HG03196 (cell line): Measurements from ENCODE around the gene GALP.
"Not testable (repeated sequence)": the region's sequence is repeated elsewhere in the genome, so short reads cannot be mapped to it uniquely, and the experiment has no call there.

Experiments
- ATAC-seq: cut with Tn5 transposase; IDR thresholded peaks from one replicate; pipeline ENCODE4 v1.9.1; 2021; ENCODE audit not compliant: unreplicated experiment

The GALP gene

GRCh38 chr19:56175861-56176307, at the start of gene GALP:
Gene GALP (plus strand): TSS chr19:56176008. CDS start chr19:56177109, 1,101 bp downstream.
- ATAC-seq, result not testable (repeated sequence)

GRCh38 chr19:56126983-56127780, 48.6 kb upstream of the GALP start:
- no peak for ATAC-seq

GRCh38 chr19:56130006-56130405, 45.8 kb upstream of the GALP start:
- ATAC-seq, result no peak

GRCh38 chr19:56131651-56132050, 44.2 kb upstream of the GALP start:
- ATAC-seq, result no peak

GRCh38 chr19:56132316-56132822, 43.4 kb upstream of the GALP start:
- ATAC-seq, result no peak

GRCh38 chr19:56133858-56134653, 41.8 kb upstream of the GALP start:
- ATAC-seq, result no peak

- no peak for ATAC-seq
These were observed 41.2 kb upstream of the GALP start for GRCh38 chr19:56134654-56134921.

DNA sequence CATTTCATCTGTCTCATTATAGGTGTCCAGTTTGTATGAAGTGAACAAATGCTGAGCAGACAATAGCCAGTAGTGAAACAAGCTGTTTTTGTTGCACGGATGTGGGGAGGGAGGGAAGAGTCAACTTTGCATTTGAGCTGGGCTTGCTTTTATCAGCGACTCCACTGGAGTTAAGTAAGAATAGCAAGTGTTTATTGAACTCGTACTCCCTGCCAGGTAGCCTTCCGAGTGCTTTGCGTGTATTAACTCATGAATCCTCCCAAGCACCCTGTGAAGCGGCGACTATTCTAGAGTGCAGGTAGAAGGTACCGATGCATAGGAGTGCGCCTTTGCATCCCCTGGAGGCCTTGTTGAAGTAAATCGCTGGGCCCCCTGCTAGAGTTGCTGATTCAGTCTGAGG, 39.4 kb upstream of the GALP start:
- no peak for ATAC-seq

DNA sequence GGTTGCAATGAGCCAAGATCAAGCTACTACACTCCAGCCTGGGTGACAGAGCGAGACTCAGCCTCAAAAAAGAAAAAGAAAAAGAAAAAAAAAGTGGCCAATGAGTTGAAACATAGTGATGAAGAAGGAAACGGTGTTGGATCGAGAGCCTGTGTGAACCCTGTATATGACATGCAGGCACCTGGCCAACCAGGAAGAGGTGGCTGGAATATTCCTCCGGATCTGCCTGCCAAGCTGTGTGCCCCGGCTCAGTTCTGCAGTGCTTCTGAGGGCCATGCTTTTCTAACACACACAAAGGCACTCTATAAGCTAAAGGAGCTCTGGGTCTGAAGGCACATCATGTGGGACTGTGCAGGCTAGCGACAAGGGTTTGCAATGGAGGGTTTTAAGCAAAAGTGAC, 38.4 kb upstream of the GALP start:
- ATAC-seq, result no peak

DNA sequence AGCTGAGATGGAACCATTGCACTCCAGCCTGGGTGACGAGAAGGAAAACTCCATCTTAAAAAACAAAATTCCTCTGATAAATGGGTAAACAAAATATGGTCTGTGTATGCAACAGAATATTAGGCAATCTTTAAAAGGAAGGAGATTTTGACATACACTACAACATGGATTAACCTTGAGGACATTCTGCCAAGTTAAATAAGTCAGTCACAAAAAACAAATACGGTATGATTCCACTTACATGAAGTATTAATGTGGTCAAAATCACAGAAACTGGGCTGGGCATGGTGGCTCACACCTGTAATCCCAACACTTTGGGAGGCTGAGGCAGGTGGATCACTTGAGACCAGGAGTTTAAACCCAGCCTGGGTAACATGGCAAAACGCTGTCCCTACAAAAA, 37.7 kb upstream of the GALP start:
- ATAC-seq, result no peak

DNA sequence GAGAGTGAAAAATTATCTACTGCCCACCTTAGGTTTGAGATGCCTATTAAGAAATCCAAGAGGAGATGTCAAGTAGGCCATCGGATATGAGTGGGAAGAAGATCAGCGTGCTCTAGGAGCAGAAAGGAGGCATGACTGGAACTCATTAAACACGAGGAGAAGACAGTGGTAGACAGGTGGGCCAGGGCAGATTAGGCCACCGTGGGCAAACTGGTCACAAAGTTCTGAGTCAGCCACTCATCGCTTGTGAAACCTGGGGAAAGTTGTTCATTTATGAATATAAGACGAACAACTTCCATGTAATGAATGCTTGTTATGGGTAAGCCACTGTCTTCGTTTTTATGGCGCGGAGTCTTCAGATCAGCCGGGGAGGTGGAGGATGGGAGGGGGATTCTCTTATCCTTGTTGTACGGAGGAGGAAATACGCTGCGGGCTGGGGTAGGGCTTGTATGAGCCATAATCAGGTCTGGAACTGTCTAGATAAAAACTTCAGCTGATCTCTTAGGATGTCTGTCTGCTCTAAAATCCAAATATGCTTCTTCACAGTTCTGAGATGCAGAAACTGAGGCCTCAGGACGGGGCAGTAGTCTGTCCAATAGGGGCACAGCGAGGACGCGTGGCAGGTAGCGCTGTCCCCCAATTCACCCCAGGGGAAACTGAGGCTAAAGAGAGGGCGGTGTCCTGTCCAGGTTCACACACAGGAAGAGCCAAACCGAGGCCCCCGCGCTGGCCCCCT, 35.8 kb upstream of the GALP start:
- no peak for ATAC-seq

DNA sequence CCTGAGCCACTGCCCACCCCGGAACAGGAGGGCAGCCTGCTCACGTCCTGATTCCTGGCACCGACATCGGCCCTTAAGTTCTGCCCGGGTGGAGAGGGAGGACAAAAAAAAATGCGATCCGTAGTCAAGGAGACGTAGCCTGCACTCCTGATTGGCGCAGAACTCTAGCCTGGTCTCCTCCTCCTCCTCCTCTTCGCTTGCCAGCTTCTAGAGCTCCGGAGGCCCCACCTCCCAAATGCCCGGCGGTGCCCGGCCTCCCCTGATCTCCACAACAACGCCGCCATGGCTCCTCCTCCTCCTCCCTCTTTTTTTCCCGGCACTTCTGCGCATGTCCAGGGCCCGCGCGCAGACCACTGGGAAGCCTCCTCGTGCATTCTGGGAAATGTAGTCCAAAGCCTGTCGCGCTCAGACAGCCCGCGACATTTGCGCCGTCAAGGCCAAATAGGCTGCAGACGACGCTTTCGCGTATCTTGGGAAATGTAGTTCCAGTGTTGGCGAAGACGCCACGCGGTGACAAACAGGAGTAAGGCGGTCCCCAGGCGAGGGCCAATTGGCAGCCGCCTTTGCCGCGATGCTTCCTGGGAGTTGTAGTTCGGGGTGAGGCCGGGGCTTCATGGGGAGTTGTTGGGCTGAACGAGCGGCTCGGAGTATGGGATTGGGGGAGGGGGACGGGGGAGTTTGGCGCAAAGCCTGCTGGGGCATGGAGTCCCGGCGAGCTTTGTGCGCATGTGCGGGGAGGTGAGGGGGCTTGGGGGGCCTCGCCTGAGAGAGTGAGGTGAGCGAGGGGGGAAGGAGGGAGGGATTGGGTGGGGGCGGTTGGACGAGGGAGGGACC, 35.0 kb upstream of the GALP start, which contains the start of gene ZNF444:
ZNF444 (plus strand) TSS at position 705 of the 834 bp plus-strand sequence. CDS start 5,625 bp downstream, outside the sequence.
- peak; percentile 90 for ATAC-seq

- ATAC-seq, result no peak
These were observed 34.3 kb upstream of the GALP start for GRCh38 chr19:56141417-56141993.

- no peak for ATAC-seq
These were observed 33.6 kb upstream of the GALP start for GRCh38 chr19:56142087-56142787.

- no peak for ATAC-seq
These were observed 32.8 kb upstream of the GALP start for GRCh38 chr19:56142897-56143434.

DNA sequence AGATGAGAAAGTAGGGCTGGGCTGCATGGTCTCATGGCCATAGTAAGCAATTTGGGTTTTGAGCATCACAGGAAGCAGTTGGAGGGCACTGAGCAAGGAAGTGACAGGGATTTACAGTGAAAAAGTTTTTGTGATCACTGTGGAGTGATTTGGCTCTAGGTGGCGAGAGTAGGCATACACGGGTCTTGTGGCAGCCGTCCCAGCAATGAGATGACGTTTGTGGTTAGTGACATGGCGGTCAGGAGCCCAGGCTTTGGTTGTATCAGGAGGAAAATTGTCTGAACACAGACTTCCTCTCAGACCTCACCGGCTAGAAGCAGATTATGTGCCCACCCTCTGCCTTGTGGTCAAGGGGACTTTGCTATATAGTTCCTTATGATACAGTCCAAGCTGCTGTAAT, 31.4 kb upstream of the GALP start:
- no peak for ATAC-seq

DNA sequence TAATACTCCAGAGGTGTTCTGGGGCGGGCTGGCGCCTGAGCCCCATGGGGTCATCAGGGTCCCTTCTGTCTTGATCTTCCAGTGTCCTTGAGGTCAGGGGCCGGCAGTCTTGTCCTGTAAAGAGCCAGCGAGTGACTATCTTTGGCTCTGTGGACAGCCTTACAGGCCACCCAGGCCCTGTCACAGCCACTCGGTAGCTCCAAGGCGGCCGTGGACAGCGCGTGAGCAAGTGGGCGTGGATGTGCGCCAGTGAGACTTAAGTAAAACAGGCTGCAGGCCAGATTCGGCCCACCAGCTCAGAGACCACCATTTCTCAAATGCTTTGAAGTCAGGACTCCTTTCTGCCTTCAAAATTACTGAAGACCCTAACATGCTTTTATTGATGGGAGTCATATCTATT, 31.0 kb upstream of the GALP start:
- ATAC-seq, result no peak

GRCh38 chr19:56145698-56146097, 30.1 kb upstream of the GALP start:
- no peak for ATAC-seq

DNA sequence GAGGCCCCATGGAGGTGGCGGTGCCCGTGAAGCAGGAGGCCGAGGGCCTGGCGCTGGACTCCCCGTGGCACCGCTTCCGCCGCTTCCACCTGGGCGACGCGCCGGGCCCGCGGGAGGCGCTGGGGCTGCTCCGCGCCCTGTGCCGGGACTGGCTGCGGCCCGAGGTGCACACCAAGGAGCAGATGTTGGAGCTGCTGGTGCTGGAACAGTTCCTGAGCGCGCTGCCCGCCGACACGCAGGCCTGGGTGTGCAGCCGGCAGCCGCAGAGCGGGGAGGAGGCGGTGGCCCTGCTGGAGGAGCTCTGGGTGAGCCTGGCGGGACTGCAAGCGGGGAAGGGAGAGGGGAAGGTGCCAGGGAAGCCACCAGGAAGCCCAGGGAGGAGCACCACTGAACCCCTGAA, 28.9 kb upstream of the GALP start:
- ATAC-seq, result no peak
